Measurements from ENCODE around the gene OPRM1.

OPRM1 gene

GRCh38 chr6:154154389-154154967 lies 115.4 kb downstream of the OPRM1 start:
- DNase-seq (peak; percentile 58), ATAC-seq (ENCODE audit: insufficient read depth, low read depth) (no peak)
- Histone ChIP-seq H3K4me2 (ENCODE audit: insufficient read depth, low read length) (no peak overlapping the region), H2AFZ (ENCODE audit: low read depth, low read length) (no peak overlapping the region), H3K36me3 (ENCODE audit: insufficient read depth, low read length) (peaks cover 4% of the 10 kb centered on the region; the same call in 1 of the 2 replicates), H3K79me2 (ENCODE audit: insufficient read depth, low read length) (no peaks in the 10 kb centered on the region), H4K20me1 (ENCODE audit: insufficient read depth, low read length) (no peaks in the 10 kb centered on the region), H3K27ac (ENCODE audit: low read length) (peak overlapping the region; percentile 52; the same call in 1 of the 2 replicates), H3K4me3 (ENCODE audit: low read depth in 1 of 2, low read length in 2 of 2) (no peak overlapping the region), H3K27me3 (ENCODE audit: insufficient read depth, low read length, poor library complexity) (no peaks in the 10 kb centered on the region), H3K9me3 (ENCODE audit: insufficient read depth, low read length, severe bottlenecking) (peaks cover 3% of the 10 kb centered on the region), H3K4me1 (ENCODE audit: insufficient read depth, low read length) (peaks cover 45% of the 10 kb centered on the region), H3K9ac (ENCODE audit: low read depth, low read length) (no peak overlapping the region)
- TF ChIP-seq, protein P1, sequence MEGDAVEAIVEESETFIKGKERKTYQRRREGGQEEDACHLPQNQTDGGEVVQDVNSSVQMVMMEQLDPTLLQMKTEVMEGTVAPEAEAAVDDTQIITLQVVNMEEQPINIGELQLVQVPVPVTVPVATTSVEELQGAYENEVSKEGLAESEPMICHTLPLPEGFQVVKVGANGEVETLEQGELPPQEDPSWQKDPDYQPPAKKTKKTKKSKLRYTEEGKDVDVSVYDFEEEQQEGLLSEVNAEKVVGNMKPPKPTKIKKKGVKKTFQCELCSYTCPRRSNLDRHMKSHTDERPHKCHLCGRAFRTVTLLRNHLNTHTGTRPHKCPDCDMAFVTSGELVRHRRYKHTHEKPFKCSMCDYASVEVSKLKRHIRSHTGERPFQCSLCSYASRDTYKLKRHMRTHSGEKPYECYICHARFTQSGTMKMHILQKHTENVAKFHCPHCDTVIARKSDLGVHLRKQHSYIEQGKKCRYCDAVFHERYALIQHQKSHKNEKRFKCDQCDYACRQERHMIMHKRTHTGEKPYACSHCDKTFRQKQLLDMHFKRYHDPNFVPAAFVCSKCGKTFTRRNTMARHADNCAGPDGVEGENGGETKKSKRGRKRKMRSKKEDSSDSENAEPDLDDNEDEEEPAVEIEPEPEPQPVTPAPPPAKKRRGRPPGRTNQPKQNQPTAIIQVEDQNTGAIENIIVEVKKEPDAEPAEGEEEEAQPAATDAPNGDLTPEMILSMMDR (IDR thresholded peaks at IDR 0.05; ENCODE audit: borderline replicate concordance, extremely low read depth, low read length, poor library complexity, severe bottlenecking), result peak; percentile 72
- no peak for TF ChIP-seq EZH2 (IDR thresholded peaks at IDR 0.05; ENCODE audit: borderline replicate concordance, low read depth, low read length, severe bottlenecking)

DNA sequence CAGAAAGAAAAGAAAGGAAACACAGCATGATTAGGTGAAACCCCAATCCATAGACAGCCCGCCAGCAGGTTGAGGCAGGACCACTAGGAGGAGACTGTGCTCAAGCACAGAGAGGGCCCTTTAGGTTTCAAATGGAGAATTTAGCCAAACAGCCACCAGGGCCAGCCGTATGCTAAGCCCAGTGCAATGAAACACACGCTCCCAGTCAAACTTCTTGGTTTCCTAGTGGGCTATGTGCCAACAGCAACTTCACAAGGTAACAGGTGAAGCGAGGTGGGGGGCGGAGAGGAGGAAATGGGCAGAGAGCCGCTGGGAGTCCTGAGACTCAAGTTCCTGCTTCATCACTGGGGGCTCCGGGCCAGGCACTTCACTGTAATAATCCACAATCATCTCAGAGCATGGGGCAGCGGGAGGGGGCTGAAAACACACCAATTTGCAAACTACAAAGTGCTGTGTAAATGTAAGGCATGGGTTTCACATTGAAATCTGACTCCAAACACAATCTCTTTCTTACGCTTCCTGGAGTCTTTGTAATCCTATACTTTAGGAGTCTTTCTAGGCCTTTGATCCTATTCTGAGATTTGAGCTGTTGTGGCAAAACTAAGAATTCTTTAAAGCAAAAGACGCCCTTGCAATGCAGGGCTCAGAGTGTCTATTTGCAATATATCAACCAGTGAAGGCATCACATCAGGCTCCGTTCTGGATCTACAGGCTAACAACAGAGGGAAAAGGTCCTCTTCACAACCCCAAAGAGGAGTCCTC lies 117.3 kb downstream of the OPRM1 start:
- Histone ChIP-seq H3K9me3 (ENCODE audit: insufficient read depth, low read length, severe bottlenecking) (peaks cover 3% of the 10 kb centered on the region), H2AFZ (ENCODE audit: low read depth, low read length) (peak overlapping the region; percentile 48; the same call in 1 of the 2 replicates), H3K9ac (ENCODE audit: low read depth, low read length) (peak overlapping the region; percentile 53), H3K4me1 (ENCODE audit: insufficient read depth, low read length) (peaks cover 45% of the 10 kb centered on the region), H3K4me2 (ENCODE audit: insufficient read depth, low read length) (peak overlapping the region; percentile 66), H3K27ac (ENCODE audit: low read length) (peak overlapping the region; percentile 93), H3K36me3 (ENCODE audit: insufficient read depth, low read length) (peaks cover 9% of the 10 kb centered on the region; the same call in 1 of the 2 replicates), H3K4me3 (ENCODE audit: low read depth in 1 of 2, low read length in 2 of 2) (peak overlapping the region in 1 of 2 experiments; percentile 50; a peak in 2 of 4 replicates), H3K27me3 (ENCODE audit: insufficient read depth, low read length, poor library complexity) (no peaks in the 10 kb centered on the region), H3K79me2 (ENCODE audit: insufficient read depth, low read length) (no peaks in the 10 kb centered on the region), H4K20me1 (ENCODE audit: insufficient read depth, low read length) (no peaks in the 10 kb centered on the region)
- DNase-seq (peak; percentile 58), ATAC-seq (ENCODE audit: insufficient read depth, low read depth) (peak; percentile 74)
- TF ChIP-seq, protein P1 (IDR thresholded peaks at IDR 0.05; ENCODE audit: borderline replicate concordance, extremely low read depth, low read length, poor library complexity, severe bottlenecking), result peak; percentile 83
- TF ChIP-seq EZH2 (IDR thresholded peaks at IDR 0.05; ENCODE audit: borderline replicate concordance, low read depth, low read length, severe bottlenecking), result no peak

DNA sequence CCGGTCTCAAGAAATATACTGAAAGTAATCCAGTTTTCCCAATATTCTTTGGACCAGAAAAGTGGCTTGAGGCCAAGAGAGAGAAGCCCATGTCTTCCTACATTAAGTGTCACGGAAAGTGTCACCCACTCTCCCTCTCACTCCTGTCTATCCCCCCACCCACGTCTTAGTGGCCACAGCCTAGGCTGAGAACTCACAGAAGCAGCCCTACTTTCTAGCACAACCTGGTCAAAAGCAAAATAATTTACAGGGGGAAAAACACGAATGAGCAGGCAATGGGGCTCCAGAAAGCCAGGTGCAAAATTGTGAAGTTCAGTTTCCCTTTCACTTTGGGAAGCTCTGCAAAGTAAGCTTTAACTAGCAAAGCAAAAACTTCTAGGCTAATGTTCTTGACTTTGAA lies 118.0 kb downstream of the OPRM1 start:
- peak; percentile 81 for ATAC-seq (ENCODE audit: insufficient read depth, low read depth)
- H3K4me2 ChIP-seq (ENCODE audit: insufficient read depth, low read length), result peak overlapping the region; percentile 66
- DNase-seq, result peak; percentile 52
- peak overlapping the region; percentile 47 for H2AFZ ChIP-seq (ENCODE audit: low read depth, low read length)
- H3K9me3 ChIP-seq (ENCODE audit: insufficient read depth, low read length, severe bottlenecking), result peaks cover 3% of the 10 kb centered on the region
- H3K4me1 ChIP-seq (ENCODE audit: insufficient read depth, low read length), result peaks cover 45% of the 10 kb centered on the region
- H3K9ac ChIP-seq (ENCODE audit: low read depth, low read length), result peak overlapping the region; percentile 53
- peak overlapping the region; percentile 93 for H3K27ac ChIP-seq (ENCODE audit: low read length)
- TF ChIP-seq, protein P1 (IDR thresholded peaks at IDR 0.05; ENCODE audit: borderline replicate concordance, extremely low read depth, low read length, poor library complexity, severe bottlenecking), result no peak
- no peak for TF ChIP-seq EZH2 (IDR thresholded peaks at IDR 0.05; ENCODE audit: borderline replicate concordance, low read depth, low read length, severe bottlenecking)
- H3K36me3 ChIP-seq (ENCODE audit: insufficient read depth, low read length), result peaks cover 9% of the 10 kb centered on the region; the same call in 1 of the 2 replicates
- no peaks in the 10 kb centered on the region for H3K27me3 ChIP-seq (ENCODE audit: insufficient read depth, low read length, poor library complexity)
- H3K79me2 ChIP-seq (ENCODE audit: insufficient read depth, low read length), result no peaks in the 10 kb centered on the region
- no peaks in the 10 kb centered on the region for H4K20me1 ChIP-seq (ENCODE audit: insufficient read depth, low read length)
- peak overlapping the region in 1 of 2 experiments; percentile 50; a peak in 2 of 4 replicates for H3K4me3 ChIP-seq (ENCODE audit: low read depth in 1 of 2, low read length in 2 of 2)
